CD4-positive, alpha-beta memory T cell (primary cell): Measurements from ENCODE around the gene TNPO3. TPM values are rescaled to one million over a fixed set of nuclear protein-coding genes. Genes with fewer than 3 reads are reported as not detected.
"Not testable (repeated sequence)": the region's sequence is repeated elsewhere in the genome, so short reads cannot be mapped to it uniquely, and the experiment has no call there.

Source experiments
- CTCF ChIA-PET: fragments of 350-600 bp; sonication (Branson Sonifier 250); formaldehyde crosslinking; loops from one replicate; lab custom pipeline; 2021; ENCODE audit warnings: inconsistent platforms; ENCODE audit not compliant: partially characterized antibody; lab: Charles Lee
- POLR2A ChIA-PET: fragments of 350-600 bp; sonication (Branson Sonifier 250); formaldehyde crosslinking; loops from one replicate; lab custom pipeline; 2021; ENCODE audit not compliant: partially characterized antibody; lab: Charles Lee
- DNase-seq, 5 donors: peaks; one replicate each; pipeline versions ENCODE4 v3.0.0 to v3.0.0-alpha.2; 2020 to 2022; ENCODE audit warnings: mixed read lengths in 1 of 5
- H3K27ac ChIP-seq: one replicate; pipeline ENCODE4 v1.7.0; 2013; ENCODE audit warnings: low read depth, low read length
- H3K27me3 ChIP-seq: 2 replicates; pipeline ENCODE4 v1.7.0; 2013; ENCODE audit warnings: mild to moderate bottlenecking, low read length, moderate library complexity; ENCODE audit not compliant: insufficient read depth
- H3K36me3 ChIP-seq: 2 replicates; pipeline ENCODE4 v1.7.0; 2013; ENCODE audit warnings: mild to moderate bottlenecking, low read length, moderate library complexity; ENCODE audit not compliant: insufficient read depth
- H3K4me1 ChIP-seq: 2 replicates; pipeline ENCODE4 v1.7.0; 2013; ENCODE audit warnings: mild to moderate bottlenecking, low read length, moderate library complexity; ENCODE audit not compliant: insufficient read depth
- H3K4me3 ChIP-seq, 2 donors: one replicate each; pipeline ENCODE4 v1.7.0; 2013; ENCODE audit warnings: low read length in 2 of 2, mild to moderate bottlenecking in 1 of 2
- H3K9me3 ChIP-seq, 2 donors: one replicate each; pipeline ENCODE4 v1.7.0; 2013; ENCODE audit warnings: low read length in 2 of 2, control low read depth in 1 of 2; ENCODE audit not compliant: control insufficient read depth in 1 of 2
- H3K27ac Mint-ChIP-seq, 7 donors: one replicate each; pipeline ENCODE4 v1.8.0; 2020 to 2021; ENCODE audit warnings: mixed read lengths in 7 of 7, mild to moderate bottlenecking in 6 of 7, inconsistent platforms in 3 of 7, moderate library complexity in 3 of 7
- H3K27me3 Mint-ChIP-seq, 2 donors: one replicate each; pipeline ENCODE4 v1.8.0; 2020 to 2021; ENCODE audit warnings: mixed read lengths in 2 of 2
- H3K36me3 Mint-ChIP-seq, 2 donors: one replicate each; pipeline ENCODE4 v1.8.0; 2020 to 2021; ENCODE audit warnings: mixed read lengths in 2 of 2, inconsistent platforms in 1 of 2, mild to moderate bottlenecking in 1 of 2
- H3K4me1 Mint-ChIP-seq, 4 donors: one replicate each; pipeline ENCODE4 v1.8.0; 2020 to 2021; ENCODE audit warnings: mixed read lengths in 4 of 4, mild to moderate bottlenecking in 1 of 4
- H3K4me3 Mint-ChIP-seq, 8 donors: one replicate each; pipeline ENCODE4 v1.8.0; 2020 to 2021; ENCODE audit warnings: mixed read lengths in 8 of 8, mild to moderate bottlenecking in 7 of 8, moderate library complexity in 6 of 8, inconsistent platforms in 3 of 8
- H3K9me3 Mint-ChIP-seq, 8 donors: one replicate each; pipeline ENCODE4 v1.8.0; 2020 to 2021; ENCODE audit warnings: mixed read lengths in 8 of 8, mild to moderate bottlenecking in 5 of 8, inconsistent platforms in 3 of 8, moderate library complexity in 1 of 8
- intact Hi-C: fragments of 100-400 bp; cut with micrococcal nuclease; formaldehyde crosslinking; loops from one replicate; pipeline ENCODE4 v1.15.1; 2023
- polyA plus RNA-seq, 2 donors: library from polyadenylated mRNA; unstranded; fragments of 300-500 nt; fragmentation: Illumina TruSeq; gene quantifications; one replicate each; pipeline ENCODE4 v1.2.3, GENCODE V29; 2021
- total RNA-seq, 2 experiments: library from RNA; stranded (reverse); gene quantifications; one replicate each; pipeline ENCODE4 v1.2.3, GENCODE V29; 2021

The TNPO3 gene
- total and polyA plus RNA-seq, 4 experiments from 2014 or later: 34.4 to 44.5 (median 41.4) TPM

DNA sequence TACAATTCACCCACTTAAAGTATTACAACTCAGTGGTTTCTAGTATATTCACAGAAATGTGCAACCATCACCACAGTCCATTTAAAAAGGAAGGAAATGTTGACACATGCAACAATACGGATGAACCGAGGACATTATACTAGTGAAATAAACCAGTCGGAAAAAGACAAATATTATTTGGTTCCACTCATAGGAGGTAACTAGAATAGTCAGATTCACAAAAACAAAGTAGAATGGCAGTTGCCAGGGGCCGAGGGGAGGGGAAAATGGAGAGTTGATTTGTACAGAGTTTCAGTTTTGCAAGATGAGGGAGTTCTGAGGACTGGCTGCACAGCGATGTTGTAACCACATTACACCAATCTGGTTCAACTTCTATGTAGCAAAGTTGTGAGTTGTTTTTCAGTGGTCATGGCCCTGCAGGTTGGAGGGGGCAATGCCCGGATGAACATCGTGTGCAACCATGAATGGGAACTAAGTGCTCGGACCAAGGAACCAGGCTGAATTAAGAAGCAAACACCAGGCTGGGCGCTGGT, 17.6 kb upstream of the TNPO3 start:
- ChIA-PET CTCF (interaction anchor here (1.4 kb wide), 1 partner anchor 13 kb away, joined by 3 read pairs; no protein-coding TSS in a partner anchor), POLR2A (no interaction called here)
- Mint-ChIP-seq H3K27me3 (peaks cover 6 to 17% of the 10 kb centered on the region in 2 donors), H3K4me3 (no peak overlapping the region), H3K27ac (no peak overlapping the region), H3K4me1 (peaks cover 0 to 3% (median 0%) of the 10 kb centered on the region in 4 donors), H3K9me3 (peaks cover 0 to 2% (median 0%) of the 10 kb centered on the region in 8 donors), H3K36me3 (no peaks in the 10 kb centered on the region)
- H3K9me3 ChIP-seq: no peaks in the 10 kb centered on the region
- intact Hi-C loops: no loop called here
- H3K4me3 ChIP-seq: no peak overlapping the region
- no peaks in the 10 kb centered on the region for H3K36me3 ChIP-seq
- H3K27me3 ChIP-seq: no peaks in the 10 kb centered on the region
- no peak overlapping the region for H3K27ac ChIP-seq
- no peak for DNase-seq
- no peaks in the 10 kb centered on the region for H3K4me1 ChIP-seq

DNA sequence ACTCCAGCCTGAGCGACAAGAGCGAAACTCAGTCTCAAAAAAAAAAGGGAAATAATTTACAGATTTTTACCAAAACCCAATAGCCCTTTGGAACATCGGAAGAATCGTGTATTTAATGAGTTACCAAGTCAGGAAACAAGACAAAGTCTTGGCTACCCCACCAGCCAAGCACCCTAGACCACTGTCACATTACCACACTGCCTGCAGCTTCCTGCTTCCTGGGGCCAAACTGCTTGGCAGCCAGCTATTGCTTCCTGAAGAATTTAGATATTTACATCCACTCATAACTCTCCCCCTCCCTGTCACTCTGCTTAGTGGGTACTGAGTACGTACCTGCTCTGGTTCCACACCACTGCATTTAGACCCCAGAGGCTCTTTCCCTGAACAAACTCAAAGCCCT, 14.1 kb upstream of the TNPO3 start:
- H3K9me3 Mint-ChIP-seq: no peaks in the 10 kb centered on the region
- Histone ChIP-seq H3K27me3 (no peaks in the 10 kb centered on the region), H3K36me3 (no peaks in the 10 kb centered on the region), H3K27ac (no peak overlapping the region), H3K9me3 (no peaks in the 10 kb centered on the region), H3K4me3 (no peak overlapping the region), H3K4me1 (no peaks in the 10 kb centered on the region)
- intact Hi-C loops: no loop called here
- peaks cover 0 to 3% (median 0%) of the 10 kb centered on the region in 4 donors for H3K4me1 Mint-ChIP-seq
- no peak overlapping the region for H3K4me3 Mint-ChIP-seq
- no peak overlapping the region for H3K27ac Mint-ChIP-seq
- POLR2A ChIA-PET: no interaction called here
- DNase-seq: no peak
- no peaks in the 10 kb centered on the region for H3K36me3 Mint-ChIP-seq
- CTCF ChIA-PET: no interaction called here
- H3K27me3 Mint-ChIP-seq: peaks cover 9 to 17% of the 10 kb centered on the region in 2 donors

DNA sequence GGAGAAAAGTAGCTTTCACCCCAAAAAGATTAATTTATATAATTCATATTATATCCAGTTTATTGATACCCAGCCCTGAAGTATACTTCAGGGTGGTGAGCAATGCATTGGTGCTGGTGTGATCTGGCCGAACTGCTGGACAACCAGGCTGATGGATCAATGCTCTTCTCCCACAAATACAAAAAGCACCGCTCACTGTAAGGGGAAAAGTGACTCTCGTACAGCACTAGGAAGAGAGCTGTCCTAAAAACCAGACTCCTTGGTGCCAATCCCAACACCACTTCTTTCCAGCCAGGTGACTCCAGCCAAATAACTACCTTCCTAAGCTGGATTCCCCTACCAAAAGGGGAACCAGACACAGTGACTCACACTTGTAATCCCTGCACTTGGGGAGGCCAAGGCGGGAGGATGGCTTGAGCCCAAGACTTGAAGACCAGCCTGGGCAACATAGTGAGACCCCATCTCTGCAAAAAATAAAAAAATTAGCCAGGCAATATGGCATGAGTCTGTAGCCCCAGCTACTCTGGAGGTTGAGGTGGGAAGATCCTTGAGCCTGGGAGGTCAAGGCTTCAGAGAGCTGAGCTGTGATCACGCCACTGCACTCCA, 13.1 kb upstream of the TNPO3 start:
- POLR2A ChIA-PET: no interaction called here
- Mint-ChIP-seq H3K27ac (no peak overlapping the region), H3K4me1 (peaks cover 0 to 3% (median 0%) of the 10 kb centered on the region in 4 donors), H3K36me3 (no peaks in the 10 kb centered on the region), H3K9me3 (peaks cover 0 to 3% (median 2%) of the 10 kb centered on the region in 8 donors), H3K4me3 (no peak overlapping the region), H3K27me3 (peaks cover 9 to 17% of the 10 kb centered on the region in 2 donors)
- no peak overlapping the region for H3K4me3 ChIP-seq
- no peaks in the 10 kb centered on the region for H3K36me3 ChIP-seq
- no peak for DNase-seq
- CTCF ChIA-PET: no interaction called here
- H3K27ac ChIP-seq: no peak overlapping the region
- intact Hi-C loops: no loop called here
- H3K27me3 ChIP-seq: no peaks in the 10 kb centered on the region
- no peaks in the 10 kb centered on the region for H3K4me1 ChIP-seq
- no peaks in the 10 kb centered on the region for H3K9me3 ChIP-seq

DNA sequence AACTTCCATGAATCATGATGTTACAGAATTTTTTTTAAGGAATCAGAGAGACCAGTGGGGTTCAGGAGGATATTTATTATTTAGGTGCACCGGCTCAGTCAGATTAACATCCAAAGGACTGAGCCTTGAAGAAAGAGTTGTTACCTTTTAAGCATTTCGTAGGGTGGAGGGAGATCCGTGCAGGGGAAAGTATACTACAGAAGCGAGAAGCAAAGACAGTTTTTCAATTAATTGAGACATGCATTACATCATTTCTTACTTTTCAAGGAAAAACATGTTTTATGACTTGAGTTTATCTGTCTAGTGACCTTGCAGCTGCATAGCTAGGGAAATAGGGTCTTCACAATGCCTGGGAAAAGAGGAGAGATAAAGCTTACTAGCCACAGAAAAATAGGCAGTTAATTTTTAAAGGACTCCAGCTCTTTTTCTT, 12.2 kb upstream of the TNPO3 start:
- Mint-ChIP-seq H3K9me3 (peaks cover 0 to 11% (median 7%) of the 10 kb centered on the region in 8 donors), H3K27me3 (peaks cover 9 to 11% of the 10 kb centered on the region in 2 donors)
- DNase-seq, H3K4me1 ChIP-seq, H3K27me3 ChIP-seq, H3K4me3 Mint-ChIP-seq, H3K4me3 ChIP-seq, H3K4me1 Mint-ChIP-seq, H3K9me3 ChIP-seq, H3K27ac Mint-ChIP-seq, POLR2A ChIA-PET, H3K36me3 Mint-ChIP-seq, H3K36me3 ChIP-seq, intact Hi-C loops, H3K27ac ChIP-seq: not testable (repeated sequence)
- CTCF ChIA-PET: interaction anchor here (1.7 kb wide), 1 partner anchor 24 kb away, joined by 5 read pairs; no protein-coding TSS in a partner anchor

- POLR2A ChIA-PET: interaction anchor here (3.5 kb wide), 1 partner anchor 12 kb away, joined by 18 read pairs; the partner anchor contains the start of gene TNPO3
- Histone ChIP-seq H3K27me3 (no peaks in the 10 kb centered on the region), H3K9me3 (no peaks in the 10 kb centered on the region), H3K36me3 (no peaks in the 10 kb centered on the region), H3K27ac (no peak overlapping the region), H3K4me3 (no peak overlapping the region), H3K4me1 (no peaks in the 10 kb centered on the region)
- DNase-seq: no peak
- Mint-ChIP-seq H3K27me3 (peaks cover 9 to 11% of the 10 kb centered on the region in 2 donors), H3K36me3 (no peaks in the 10 kb centered on the region), H3K4me3 (no peak overlapping the region), H3K27ac (no peak overlapping the region), H3K9me3 (peaks cover 0 to 16% (median 11%) of the 10 kb centered on the region in 8 donors), H3K4me1 (no peaks in the 10 kb centered on the region)
- CTCF ChIA-PET: interaction anchor here (1.7 kb wide), 1 partner anchor 25 kb away, joined by 5 read pairs; no protein-coding TSS in a partner anchor
- intact Hi-C loops: no loop called here
Measured at GRCh38 chr7:129066290-129067131, 11.6 kb upstream of the TNPO3 start.

GRCh38 chr7:129055861-129056464, 1.1 kb upstream of the TNPO3 start:
- Histone ChIP-seq H3K9me3 (no peaks in the 10 kb centered on the region), H3K27ac (no peak overlapping the region), H3K36me3 (no peaks in the 10 kb centered on the region), H3K4me1 (peaks cover 25% of the 10 kb centered on the region), H3K4me3 (peak overlapping the region in 1 of 2 donors; percentile 91), H3K27me3 (no peaks in the 10 kb centered on the region)
- Mint-ChIP-seq H3K27ac (peak overlapping the region; percentile 44 to 100 (median 98)), H3K27me3 (peaks cover 3 to 7% of the 10 kb centered on the region in 2 donors), H3K4me1 (peaks cover 13 to 43% (median 31%) of the 10 kb centered on the region in 4 donors), H3K36me3 (peaks cover 0 to 22% of the 10 kb centered on the region in 2 donors), H3K9me3 (no peaks in the 10 kb centered on the region), H3K4me3 (peak overlapping the region; percentile 94 to 100 (median 98))
- POLR2A ChIA-PET: interaction anchor here (0.9 to 2.3 kb wide), 5 partner anchors 9 to 317 kb away, joined by 3 to 18 read pairs (median 6); partner anchors contain the start of gene CALU
- intact Hi-C loops: loop anchor here (1.0 to 5.0 kb wide), 4 partner anchors 35 to 713 kb away; partner anchors contain the start of genes CALU and RBM28
- CTCF ChIA-PET: interaction anchor here (1.1 to 2.3 kb wide), 2 partner anchors 36 to 712 kb away, joined by 3 to 8 read pairs; partner anchors contain the start of gene RBM28
- peak in 1 of 5 donors; percentile 1 for DNase-seq
